Stimulated activated CD4-positive, alpha-beta T cell treated with anti-CD3 and anti-CD28 coated beads, Interleukin-1b, Interleukin-23, amount 100 ng/mL, for 48 hours (primary cell): ENCODE results near the gene ROBO3.
A peak's percentile ranks its signal among the peaks of the same experiment; 100 is the strongest.

ENCODE experiments used
- DNase-seq: peaks from one replicate; pipeline ENCODE4 v3.0.0-alpha.2; 2020

The ROBO3 gene

DNA sequence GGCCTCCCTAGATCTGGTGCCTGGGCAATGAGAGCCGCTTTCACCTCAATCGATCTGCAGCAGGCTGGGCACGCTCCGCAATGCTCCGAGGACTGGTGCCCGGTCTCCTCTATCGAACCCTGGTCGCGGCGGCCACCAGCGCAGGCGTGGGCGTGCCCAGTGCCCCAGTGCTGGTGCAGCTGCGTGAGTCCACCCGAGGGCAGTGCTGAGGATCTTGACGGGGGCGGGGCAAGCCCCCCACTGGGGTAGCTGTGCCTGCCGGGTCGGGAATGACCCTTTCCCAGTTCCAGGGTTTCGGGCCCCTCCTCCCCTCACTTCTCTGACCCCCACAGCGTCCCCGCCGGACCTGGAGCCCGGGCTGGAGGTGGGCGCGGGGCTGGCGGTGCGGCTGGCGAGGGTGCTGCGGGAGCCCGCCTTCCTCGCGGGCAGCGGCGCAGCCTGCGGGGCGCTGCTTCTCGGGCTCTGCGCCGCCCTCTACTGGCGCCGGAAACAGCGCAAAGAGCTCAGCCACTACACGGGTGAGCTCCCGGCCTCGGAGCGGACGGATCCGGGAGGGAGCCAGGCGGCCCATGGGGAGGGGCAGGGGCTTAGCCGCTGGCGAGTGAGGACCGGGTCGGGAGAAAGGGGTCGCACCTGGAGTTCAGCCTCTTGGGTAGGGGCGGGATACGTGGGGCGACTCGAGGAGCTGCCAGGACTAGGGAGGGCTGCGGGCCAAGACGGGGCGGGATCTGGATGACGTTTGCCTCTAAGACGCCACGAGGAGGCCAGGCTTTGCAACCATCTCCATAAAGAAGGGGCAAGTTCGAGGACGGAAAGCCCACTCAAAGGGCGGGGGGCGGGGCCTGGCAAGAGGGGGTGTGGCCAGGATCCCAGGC is 10.9 kb downstream of the ROBO3 start:
- peak; percentile 78 for DNase-seq

DNA sequence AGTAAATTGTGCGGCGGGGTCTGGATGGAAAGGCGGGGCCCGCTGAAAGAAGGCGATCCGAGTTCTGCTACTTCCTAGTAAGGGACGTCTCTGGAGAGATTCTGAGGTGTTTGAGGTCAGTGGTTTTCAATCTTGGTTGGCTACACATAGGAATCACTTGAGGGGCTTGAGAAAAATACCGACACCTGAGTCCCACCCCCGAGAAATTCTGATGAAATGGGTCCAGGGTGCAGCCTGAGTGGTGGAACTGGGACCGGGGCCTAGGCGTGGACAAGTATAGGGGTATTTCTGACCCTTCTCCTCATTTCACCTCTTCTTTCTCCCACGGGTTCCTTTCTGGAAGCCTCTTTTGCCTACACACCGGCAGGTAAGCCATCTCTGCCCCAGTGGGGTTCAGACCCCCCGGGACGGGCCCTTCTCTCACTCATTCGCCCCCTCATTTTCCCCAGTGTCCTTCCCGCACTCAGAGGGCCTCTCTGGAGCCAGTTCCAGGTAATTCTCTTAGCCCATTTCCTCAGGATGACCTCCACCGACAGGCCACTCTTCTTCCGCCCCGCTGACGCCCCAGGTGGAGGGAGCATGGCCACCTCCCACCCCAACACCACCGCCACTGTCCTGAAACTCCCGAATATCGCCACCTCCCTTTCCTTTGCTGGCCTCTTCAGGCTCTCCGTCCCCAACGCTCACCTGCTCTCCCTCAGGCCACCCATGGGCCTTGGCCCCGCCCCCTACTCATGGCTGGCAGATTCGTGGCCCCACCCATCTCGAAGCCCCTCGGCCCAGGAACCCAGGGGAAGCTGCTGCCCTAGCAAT is 11.8 kb downstream of the ROBO3 start:
- no peak for DNase-seq

DNA sequence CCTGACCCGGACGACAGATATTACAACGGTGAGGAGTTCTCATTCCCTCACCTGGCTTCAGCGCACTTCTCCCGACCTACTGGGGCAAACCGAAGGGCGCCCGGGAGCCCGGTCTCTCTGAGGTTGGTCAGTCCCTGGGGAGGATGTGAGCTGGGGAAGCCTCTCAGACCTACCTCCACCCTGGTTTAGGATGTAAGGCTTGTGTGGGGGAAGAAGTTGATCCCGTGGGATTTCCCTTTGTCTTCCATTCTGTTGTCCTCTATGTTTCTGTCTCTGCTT is 12.3 kb downstream of the ROBO3 start:
- no peak for DNase-seq

DNA sequence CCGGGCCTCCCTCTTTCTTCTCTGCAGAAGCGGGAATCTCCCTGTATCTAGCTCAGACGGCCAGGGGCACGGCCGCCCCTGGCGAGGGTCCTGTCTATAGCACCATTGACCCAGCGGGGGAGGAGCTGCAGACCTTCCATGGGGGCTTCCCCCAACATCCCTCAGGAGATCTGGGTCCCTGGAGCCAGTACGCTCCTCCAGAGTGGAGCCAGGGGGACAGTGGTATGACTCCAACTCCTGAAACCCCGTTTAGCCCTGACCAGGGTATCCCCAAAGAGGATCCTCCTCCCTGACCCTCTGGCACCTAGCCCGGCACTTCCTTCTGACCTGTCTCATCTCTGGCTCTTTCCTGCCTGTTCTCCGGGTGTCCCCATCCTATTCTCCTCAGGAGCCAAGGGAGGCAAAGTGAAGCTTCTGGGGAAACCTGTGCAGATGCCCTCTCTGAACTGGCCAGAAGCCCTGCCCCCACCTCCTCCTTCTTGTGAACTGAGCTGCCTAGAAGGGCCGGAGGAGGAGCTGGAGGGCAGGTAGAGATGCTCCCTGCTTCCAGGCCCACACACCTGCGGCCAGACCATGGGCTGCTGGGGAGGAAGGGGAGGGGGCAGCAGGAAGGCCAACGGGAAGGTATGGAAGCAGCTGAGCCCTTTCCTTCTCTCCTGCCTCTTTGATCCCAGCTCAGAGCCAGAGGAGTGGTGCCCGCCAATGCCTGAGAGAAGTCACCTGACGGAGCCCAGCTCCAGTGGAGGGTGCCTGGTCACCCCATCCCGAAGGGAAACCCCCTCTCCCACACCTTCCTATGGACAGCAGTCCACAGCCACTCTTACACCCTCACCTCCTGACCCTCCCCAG is 12.9 kb downstream of the ROBO3 start:
- no peak for DNase-seq

DNA sequence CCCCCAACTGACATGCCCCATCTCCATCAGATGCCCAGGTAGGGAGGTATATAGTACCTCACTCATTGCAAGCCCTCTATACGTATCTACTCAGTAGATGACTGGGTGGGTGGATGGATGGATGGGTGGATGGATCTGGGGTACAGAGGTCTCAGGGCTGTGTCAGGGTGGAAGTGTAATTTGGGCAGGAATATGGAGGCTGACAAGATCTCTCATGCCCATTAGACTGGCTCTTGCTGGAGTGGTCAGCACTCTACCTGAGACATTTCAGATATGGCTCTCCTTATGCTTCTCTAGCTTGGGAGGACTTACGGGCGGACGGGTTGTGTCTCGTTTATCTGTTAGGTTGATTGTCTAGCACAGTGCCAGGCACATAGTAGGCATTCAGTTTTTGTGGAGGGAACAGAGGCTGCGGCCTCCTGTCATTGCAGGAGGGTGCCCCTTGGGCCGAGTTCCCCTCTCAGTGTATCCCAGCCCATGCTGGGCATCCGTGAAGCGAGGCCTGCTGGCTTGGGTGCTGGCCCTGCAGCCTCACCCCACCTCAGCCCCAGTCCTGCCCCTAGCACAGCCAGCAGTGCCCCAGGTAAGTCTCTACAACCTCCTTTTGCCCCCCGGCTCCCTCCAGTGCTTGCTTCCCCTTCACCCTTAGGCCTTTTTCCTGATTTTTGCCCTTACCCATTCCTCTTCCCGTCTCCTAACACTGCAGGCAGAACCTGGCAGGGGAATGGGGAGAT is 13.7 kb downstream of the ROBO3 start:
- DNase-seq: no peak

DNA sequence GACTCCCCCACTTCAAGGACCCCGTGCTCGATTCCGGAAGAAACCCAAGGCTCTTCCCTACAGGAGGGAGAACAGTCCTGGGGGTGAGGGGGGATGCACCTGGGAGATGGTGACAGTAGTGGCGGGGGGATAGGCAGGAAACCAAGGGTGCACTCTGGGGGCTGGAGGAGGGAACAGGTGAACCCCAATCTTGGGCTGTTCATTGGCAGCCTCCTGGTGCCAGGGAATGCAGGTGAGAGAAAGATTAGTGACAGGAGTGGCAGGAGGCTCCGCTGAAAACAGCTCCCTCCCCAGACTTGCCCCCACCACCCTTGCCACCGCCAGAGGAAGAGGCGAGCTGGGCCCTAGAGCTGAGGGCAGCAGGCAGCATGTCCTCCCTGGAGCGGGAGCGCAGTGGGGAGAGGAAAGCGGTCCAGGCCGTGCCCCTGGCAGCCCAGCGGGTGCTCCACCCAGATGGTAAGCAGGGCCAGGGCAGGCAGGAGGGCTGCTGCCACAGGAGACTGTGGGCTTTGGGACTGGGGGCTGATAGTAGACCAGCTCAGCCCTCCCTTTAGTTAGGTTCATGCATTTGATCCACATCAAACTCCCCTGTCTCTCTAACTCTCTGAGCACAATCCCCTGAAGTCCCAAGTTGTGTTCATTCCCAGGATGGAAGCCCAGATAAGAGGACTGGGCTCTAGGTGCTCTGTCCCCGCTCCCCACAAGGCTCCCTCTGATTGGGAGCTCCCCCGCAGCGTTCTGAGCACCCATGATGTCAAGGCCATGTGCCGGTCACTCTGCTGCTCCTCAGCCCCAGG is 14.5 kb downstream of the ROBO3 start:
- no peak for DNase-seq

DNA sequence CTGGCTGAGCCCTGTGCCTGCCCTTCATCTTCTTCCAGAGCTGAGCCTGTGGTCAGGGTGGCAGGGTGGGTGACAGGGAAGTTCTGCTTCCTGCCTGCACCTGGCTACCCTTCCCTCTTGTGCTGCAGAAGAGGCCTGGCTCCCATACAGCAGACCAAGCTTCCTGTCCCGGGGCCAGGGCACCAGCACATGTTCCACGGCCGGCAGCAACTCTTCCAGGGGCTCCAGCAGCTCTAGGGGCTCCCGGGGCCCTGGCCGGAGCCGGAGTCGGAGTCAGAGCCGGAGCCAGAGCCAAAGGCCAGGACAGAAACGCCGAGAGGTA is 15.0 kb downstream of the ROBO3 start:
- DNase-seq: no peak

DNA sequence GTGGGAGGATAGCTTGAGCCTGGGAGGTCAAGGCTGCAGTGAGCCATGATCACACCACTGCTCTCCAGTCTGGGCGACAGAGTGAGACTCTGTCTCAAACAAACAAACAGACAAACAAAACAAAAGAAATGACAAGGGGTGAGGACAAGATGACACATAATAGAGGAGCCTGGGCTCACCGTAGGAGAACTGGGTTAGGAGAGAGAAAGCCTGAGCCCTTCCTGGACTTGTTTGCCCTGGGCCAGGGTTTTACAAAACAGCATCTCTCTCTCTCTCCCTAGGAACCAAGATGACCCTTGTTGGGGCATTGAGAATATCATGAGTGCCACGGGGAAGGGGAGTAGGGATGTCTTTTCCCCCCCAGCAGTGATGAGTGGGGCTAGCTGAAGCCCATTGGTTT is 15.7 kb downstream of the ROBO3 start:
- DNase-seq: no peak

DNA sequence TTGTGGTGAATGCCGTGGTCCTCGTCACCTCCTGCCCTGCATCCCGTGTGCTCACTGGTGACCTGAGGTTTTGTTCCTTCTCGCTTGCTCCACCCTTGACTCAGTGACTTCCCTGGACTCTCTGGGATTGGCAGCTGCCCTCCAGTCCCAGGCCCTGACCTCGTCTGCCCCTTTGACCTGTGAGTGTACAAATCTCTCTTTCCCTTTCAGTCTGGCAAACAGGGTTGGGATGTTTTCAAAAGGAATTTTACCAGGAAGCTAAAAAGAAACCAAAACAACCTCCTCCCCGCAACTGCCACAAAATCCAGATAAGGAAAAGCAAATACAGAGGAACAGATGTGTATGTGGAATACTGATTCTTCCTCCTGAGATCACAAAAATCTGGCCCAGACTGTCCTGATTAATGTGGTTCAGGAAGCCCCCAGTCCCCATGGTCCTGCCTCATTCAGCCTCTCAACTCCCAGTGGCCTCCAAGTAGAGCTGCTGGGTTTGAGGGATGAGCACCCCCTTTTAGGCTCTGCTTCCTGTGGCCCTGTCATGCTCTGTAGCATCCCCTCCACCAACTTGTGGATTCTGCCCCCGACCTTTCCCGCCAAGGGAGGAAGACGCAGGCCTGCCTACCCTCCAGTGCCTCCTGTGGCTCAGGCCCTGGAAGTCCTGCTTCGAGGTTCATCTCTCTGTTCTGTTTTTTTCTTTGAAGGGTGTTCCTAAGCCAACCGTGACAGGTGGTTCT is 17.3 kb downstream of the ROBO3 start:
- DNase-seq: no peak

DNA sequence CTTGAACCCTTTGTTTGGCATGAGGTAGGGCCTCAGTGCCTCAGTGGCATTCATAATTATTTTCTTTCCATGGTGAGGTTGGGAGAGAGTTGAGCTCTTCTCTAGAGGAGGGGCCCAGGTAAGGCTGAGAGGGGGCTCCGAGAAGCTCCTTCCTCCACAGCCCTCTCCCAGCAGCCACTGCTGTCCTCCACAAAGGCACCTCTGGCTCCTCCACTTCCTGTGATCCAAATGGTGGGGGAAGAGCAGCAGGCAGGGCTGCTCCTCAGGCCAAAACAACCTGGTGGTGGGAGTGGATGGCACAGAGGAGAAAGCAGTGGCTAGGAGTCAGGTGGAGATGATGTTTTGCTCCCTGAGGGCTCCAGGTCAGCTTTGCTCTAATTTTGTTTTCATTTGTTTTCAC is 19.1 kb downstream of the ROBO3 start:
- DNase-seq: no peak

DNA sequence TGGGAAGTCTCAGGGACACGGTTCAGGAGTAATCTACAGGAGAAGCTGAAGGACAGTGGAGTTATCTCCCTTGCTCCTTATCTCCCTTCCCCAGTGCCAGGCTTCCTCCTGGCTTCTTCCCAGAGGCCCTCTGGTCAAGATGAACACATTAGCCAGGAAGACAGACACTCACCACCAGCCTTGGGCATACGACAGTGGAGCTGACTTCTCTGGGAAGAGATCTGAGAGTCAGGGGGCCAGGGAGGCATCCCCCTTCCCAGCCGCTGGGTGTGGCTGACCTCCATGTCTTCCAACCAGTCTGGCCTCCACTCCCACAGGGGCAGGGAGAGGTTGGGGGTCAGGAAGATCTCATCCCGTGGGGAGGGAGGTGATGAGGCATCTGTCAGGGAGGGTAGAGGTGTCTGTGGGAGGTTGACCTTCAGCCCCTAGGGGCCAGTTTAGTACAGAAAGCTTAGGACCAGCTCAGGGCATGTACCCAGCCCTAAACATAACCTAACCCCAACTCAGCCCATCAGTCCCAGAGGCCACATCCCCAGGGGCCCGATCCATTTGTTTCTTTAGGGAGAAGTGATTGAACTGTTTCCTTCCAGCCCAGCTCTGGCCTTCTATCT is 19.7 kb downstream of the ROBO3 start:
- no peak for DNase-seq

DNA sequence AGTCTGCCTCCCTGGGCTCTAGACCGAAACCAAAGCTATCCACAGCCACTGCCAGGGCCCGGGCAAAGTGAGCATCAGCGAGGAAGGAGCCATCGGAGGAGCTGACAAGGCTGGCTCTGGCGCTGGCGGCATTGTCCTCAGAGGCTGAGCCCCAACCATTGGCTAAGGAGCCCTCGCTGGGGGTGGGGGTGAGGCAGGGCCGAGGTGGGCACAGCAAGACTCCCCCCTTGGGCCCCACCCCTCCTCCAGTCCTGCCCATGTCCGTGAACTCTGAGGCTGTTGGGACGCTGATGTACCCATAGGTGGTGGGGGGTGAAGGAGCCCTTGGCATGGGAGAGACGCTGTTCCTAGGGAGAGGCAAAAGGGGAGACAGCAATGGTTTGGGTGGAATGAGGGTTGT is 21.2 kb downstream of the ROBO3 start:
- DNase-seq: no peak

DNA sequence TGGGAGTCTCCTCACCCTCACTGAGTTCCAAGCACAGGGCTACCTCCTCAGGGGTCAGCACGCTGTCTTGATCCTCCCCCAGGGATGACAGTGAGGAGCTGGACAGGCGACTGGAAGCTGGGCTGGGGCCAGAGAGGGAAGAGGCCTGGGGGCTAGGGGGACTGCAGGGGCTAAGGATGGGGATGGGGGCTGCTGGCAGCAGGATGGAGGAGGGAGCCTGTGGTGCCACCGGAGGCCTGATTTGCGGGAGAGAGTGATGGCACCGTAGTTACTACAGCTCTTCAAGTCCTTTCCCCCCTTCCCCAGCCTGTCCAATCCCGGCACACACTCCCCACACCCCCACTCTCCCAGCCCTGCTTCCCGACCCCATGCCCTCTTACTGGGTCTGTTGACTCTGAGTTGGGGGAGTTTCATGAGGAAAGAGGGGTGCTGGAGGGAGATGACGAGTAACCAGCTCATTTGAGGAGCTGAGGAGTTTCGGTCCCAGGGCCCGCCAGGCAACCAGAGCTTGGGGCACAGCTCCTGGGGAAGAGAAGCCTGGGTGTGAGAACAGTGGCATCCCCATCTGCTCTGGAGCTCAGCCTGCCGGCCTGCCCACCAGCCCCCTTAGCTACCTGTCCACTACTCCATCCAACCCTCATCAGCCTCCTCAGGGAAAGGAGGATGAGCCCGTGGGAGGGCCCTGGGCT is 21.9 kb downstream of the ROBO3 start:
- DNase-seq: no peak

DNA sequence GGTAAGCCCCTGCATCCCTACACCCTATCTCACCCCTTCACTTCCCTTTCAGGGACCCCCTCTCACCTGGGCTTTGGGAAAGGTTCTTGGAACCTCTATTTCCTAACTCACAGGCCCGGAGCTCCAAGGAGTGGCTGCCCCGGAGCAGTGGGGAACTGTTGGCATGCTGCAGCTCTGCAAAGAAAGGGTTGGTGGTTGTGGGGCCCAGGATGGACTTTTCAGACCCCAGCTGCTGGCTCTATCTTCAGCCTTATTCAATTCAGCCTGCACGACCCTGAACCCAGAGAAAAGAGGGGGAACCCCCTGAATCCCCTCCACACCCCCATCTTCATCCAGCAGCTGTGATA is 22.4 kb downstream of the ROBO3 start:
- DNase-seq: no peak

DNA sequence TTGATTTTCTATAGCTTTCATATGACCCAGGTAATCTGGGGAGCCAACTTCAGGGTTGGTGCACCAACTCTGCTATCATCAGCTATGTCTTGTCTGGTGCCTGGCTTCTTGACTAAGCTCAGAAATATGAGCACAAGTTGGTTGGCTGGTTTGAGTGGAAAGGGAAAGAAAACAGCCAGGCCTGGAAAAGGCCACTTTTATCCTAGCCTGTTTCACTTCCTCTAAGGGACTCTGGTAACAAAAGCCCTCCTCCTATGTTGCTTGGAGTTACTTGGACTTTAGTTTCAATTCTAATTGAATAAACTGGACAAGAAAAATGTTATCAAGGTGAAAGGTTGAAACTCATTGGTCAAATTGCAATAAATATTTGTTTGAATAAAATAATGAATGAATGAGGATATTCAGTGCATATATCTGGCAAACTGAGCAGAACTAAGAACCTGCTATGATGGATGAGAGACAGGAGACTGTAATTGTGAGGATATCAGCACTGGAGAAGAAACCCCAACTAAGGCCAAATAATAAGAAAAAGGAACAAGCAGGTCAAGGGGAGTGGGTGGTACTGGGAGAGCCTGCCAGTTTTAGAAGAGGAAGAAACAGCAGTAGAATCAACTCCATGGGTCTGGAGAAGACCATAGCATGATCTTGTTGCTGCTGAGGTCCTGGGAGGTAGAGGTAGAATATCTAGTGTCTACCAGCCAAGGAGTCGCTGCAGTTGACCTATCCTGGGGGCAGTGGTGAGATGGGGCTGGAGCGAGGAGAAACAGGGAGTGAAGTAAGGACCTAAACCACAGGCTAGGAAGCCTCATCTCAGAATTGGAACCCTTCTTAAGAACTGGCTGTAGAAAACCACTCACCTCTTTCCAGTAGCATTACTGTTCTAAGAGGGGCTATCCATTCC is 24.2 kb downstream of the ROBO3 start:
- DNase-seq: no peak

DNA sequence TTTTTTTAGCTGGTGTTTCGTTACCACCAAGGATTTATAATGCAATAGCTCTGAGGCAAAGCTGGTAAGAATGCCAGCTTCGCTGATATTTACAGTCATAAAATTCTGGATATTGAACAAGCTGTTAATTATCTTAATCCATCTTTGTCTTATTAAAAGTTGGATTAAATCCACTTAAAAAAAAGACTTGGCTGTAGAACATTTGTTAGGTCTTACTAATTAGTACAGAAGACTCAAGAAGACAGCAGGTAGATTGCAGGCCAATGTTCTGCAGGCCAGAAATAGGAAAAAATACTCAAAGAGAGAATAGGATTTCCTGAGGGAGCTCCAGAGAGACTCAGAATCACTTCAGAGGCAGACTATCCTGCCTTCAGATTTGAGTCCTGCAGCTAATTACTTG is 24.9 kb downstream of the ROBO3 start:
- no peak for DNase-seq

DNA sequence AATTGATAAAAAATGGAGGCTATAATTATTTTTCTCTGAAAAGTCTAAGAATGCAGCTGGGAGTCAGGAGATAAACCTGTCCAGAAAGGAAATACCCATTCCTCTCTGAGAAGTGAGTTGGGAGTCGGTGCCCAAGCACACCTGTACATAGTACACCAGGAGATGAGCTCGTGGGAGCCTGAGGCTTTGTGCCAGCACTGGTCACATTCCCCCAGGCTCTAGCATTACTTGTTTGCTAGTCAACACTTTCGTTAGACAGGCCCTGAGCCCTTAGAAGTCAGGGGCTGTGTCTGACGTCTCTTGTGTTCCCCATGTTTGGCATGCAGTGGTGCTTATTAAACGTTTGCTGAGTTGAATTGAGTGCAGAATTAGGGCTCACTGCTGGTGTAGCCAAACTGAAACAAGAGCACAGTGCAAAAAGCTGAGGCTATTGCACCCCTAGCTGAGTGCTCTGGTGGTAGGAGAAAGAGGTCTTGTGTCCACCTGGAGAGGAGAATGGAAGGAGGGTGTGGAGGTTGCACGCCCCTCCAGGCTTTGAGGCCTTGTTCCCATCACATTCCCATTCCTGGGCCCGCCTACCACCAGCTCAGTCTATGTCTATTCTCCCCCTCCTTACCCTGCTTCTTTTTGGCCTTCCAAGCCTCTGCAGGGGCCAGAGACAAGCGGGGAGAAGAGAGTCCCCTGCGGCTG is 25.6 kb downstream of the ROBO3 start:
- no peak for DNase-seq

DNA sequence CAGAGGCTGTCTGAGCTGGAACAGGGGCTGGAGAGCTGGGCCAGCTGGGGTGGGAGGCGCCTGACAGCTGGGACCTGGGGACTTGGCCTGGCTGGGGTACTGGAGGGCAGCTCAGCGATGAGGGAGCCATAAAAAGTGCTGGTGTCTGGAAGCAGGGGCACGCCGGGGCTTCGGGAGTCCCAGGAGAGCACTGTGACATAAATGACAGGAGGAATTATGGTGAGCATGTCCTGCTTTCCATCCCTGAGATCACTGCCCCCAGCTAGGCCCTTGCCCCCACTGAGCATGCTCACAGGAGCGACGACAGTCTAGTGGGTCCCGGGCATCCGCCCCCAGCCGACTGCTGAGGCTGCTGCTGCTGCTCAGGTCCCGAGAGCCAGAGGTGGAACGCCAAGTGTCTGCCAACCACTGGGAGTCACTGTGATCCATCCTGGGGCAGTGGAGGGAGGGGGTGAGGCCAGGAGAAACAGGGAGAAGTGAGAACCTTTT is 26.2 kb downstream of the ROBO3 start:
- DNase-seq: no peak

DNA sequence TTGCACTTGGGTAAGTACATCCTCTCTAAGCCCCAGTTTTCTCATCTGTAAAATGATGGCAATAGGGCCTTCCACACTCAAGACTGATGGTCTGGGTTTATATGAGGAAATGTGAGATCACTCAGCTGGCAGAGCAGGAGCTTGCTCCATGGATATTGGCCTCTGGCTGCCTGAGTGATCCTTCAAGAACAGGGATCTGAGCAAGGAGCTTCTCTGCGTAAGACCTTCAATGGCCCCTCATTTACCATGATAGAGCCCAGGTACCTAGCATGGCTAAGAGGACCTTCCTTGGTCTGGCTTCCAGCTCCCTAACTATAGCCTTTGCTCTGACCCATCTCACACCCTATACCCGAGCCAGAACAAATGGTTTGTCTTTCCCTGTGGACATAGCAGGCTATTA is 26.9 kb downstream of the ROBO3 start:
- DNase-seq: no peak
